Measurements from ENCODE around the gene PHKA1.
"Not testable (repeated sequence)": the region's sequence is repeated elsewhere in the genome, so short reads cannot be mapped to it uniquely, and the experiment has no call there.

Gene PHKA1

DNA sequence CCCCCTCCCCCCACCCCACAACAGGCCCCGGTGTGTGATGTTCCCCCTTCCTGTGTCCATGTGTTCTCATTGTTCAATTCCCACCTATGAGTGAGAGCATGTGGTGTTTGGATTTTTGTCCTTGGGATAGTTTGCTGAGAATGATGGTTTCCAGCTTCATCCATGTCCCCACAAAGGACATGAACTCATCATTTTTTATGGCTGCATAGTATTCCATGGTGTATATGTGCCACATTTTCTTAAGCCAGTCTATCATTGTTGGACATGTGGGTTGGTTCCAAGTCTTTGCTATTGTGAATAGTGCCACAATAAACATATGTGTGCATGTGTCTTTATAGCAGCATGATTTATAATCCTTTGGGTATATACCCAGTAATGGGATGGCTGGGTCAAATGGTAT is 40.2 kb downstream of the PHKA1 start:
- not testable (repeated sequence) for FAIRE-seq; DNase-seq (ENCODE audit: extremely low spot score, insufficient read length, low read depth)

DNA sequence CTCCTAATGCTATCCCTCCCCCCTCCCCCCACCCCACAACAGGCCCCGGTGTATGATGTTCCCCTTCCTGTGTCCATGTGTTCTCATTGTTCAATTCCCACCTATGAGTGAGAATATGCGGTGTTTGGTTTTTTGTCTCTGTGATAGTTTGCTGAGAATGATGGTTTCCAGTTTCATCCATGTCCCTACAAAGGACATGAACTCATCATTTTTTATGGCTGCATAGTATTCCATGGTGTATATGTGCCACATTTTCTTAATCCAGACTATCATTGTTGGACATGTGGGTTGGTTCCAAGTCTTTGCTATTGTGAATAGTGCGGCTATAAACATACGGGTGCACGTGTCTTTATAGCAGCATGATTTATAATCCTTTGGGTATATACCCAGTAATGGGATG is 44.6 kb downstream of the PHKA1 start:
- DNase-seq (ENCODE audit: extremely low spot score, insufficient read length, low read depth); FAIRE-seq: not testable (repeated sequence)

DNA sequence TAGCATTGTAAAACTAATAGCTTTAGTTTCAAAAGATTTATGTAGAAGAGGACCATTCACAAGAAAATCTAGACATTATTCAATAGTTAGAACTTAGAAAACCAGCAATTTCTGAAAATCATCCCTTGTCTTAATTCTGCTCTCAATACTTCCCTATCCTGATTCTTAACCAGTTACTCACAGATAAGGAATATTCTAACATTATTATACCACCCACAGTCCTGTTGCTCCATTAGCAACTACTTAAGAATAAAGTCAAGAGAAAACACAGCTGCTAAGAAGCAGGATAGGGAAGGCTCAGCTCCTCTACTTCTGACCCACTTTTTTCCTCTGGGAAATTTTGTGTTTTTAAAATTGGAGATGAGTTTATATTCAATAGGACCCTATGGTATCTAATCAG is 47.7 kb downstream of the PHKA1 start:
- FAIRE-seq = no peak

DNA sequence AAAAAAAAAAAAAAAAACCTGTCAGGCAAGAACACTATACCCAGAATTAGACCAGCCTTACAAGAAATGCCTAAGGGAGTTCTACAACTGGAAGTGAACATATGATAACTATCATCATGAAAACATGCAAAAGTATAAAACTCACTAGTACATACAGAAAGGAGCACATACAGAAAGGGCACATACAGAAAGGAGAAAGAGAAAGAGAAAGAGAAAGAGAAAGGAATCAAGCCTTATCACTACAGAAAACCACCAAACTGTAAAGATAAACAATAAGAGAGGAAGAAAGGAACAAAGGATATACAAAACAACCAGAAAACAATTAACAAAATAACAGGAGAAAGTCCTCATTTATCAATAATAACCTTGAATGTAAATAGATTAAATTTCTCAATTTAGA is 50.4 kb downstream of the PHKA1 start:
- peak; percentile 33 for FAIRE-seq
- no peak for DNase-seq (ENCODE audit: extremely low spot score, insufficient read length, low read depth)

More for the DNA sequence above, 47.7 kb downstream of the PHKA1 start:
- no peak for DNase-seq (ENCODE audit: extremely low spot score, insufficient read length, low read depth)

DNA sequence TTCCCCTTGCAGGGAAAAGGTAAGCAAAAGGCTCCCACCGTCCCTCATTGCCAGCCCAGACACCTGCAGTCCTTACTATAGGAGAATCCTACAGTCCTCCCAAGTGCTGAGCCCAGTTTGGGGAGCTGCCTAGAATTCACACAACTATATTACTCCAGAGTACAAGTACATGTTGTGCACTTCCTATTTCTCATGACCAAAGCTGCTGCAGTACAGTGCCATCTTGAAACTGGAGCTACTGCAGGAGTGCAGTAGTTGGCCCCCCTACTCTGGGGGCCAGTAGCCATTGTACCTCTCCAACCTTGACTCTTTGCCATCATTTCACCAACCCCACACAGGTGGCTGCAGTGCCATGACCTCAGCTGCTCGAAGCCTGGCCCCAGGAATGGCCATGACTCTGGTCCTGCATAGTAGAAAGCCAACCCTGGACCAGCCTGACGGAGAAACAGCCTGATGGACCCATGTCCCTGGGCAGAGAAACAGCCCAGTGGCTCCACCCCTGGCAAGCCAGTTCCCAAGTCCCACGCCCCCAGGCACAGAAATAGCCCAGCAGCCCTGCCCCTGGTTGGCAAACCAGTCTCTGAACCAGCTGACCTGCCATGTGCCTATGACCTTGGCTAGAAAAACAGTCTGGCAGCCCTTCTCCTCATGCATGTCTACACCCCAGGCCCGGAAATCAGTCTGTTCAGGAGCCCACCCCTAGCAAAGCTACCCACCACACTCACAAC is 51.9 kb downstream of the PHKA1 start:
- no peak for DNase-seq (ENCODE audit: extremely low spot score, insufficient read length, low read depth)
- no peak for FAIRE-seq

DNA sequence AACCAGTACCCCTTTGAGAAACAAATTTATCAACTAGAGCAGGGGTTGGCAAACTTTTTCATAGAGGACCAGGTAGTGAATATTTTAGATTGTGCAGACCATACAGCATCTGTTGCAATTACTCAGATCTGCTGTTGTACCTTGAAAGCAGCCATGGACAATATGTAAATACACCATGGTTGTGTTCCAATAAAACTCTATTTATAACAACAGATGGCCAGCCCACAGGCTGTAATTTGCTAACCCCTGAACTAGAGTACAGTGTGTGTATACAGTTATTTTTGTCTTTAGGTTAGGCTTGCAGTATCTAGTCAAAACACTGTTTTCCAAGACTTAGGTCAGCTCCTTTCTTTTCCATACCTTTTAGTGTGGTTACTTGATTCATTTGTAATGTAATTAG is 54.4 kb downstream of the PHKA1 start:
- FAIRE-seq (no peak), DNase-seq (ENCODE audit: extremely low spot score, insufficient read length, low read depth) (no peak)

DNA sequence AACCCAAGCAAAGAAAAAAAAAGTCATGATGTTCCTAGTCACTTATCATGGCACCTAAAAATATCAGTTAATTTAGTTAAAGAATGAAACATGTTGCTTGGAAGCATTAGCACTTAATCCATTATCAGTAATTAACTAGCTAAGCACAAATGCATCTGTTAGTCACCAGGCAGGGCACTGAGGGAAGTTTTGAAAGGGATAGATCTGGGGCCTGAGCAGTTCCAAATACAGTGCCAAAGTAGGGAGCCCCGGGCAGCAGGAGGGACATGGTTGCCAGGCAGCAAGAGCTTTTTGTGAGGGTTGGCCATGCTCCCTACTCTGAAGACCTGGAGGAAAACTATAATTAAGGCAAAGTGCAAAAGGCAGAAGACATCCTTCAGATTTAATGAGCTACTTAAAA is 62.0 kb downstream of the PHKA1 start:
- DNase-seq (ENCODE audit: extremely low spot score, insufficient read length, low read depth) (no peak), FAIRE-seq (no peak)

DNA sequence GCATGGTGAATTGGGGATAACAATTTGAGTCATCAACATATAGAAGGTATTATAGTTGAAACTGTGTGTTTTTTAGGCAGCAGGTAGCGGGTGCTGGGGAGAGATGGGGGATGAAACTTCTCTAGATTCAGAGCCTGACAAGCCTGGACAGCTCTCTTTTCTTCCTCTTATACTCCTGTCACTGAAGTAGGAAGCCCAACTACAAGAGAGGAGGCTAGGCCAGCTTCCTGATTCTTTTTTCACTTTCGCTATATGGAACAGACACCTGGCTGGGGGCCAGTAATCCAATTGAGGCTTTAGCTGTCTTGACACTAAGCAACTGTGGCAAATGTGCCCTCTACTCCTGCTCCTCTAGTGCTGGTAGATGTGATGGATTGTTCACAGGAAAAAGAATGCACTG is 69.2 kb downstream of the PHKA1 start:
- DNase-seq (ENCODE audit: extremely low spot score, insufficient read length, low read depth) (no peak), FAIRE-seq (no peak)

DNA sequence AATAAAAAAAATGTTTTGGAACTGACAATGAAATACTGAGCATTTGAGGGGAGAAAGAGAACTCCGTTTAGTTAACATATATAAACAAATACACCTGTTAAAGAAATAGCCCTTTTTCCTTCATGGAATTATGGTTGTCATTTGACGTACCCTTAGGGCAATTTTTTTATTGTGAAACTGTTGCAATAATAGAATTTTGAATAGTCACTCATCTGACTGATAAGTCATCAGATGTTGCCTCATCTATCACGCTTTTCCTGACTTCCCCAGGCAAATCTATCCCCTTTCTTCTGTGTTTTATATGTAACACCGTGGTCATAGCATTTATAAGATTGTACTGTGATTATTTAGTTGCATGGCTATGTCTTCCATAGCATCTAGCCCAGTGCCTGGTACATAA is 72.5 kb downstream of the PHKA1 start:
- FAIRE-seq (no peak), DNase-seq (ENCODE audit: extremely low spot score, insufficient read length, low read depth) (no peak)

DNA sequence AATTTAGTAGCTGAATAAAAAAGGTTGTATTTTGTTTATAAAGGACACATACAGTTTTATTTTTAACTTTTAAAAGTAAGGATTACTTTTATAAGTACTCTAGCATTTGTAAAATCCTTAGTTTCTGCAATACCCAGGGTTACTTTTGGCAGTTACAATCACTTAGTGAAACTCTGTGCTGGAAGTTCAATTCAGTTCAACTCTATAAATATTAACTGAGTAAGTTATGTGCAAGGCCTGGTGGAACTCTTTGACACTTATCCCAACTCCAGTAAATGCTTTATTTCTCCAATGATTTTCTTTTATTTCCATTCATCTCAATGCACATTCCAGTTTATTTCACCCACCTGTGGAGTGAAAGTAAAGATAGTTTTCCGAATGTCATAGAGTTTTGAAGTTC is 78.2 kb downstream of the PHKA1 start:
- no peak for FAIRE-seq
- no peak for DNase-seq (ENCODE audit: extremely low spot score, insufficient read length, low read depth)

DNA sequence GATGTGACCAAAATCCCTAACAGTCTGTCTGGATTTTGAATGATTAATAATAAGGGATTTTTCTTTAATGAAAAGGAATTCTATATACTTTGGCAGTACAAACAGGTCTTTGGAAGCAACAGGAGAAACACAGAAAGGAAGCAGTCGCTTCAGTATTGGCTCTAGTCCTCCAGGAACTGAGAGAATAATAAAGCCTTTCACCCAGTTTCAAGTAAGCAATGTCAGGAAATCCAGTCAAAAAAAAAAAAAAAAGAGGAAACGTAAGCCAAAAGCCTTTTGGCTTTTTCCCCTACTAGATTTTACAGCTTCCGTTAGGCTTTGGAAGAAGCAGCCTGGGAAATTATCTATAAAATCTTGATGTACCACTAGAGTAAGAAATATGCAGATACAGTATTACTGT is 79.8 kb downstream of the PHKA1 start:
- DNase-seq (ENCODE audit: extremely low spot score, insufficient read length, low read depth) = no peak
- no peak for FAIRE-seq

DNA sequence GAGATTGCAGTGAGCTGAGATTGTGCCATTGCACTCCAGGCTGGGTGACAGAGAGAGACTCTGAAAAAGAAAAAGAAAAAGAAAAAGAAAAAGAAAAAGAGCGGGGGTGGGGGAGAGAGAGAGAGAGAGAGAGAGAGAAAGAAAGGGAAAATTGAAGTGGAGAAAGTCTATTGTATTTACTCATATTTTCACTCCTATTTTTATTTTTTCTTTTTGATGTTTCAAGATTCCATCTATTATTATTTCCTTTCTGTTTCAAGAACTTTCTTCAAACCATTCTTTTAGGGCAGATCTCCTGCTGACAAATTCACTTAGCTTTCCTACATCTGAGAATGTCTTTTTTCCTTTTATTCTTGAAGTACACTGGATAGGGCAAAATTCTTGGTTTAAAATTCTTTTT is 83.9 kb downstream of the PHKA1 start:
- FAIRE-seq = no peak
- DNase-seq (ENCODE audit: extremely low spot score, insufficient read length, low read depth) = no peak

DNA sequence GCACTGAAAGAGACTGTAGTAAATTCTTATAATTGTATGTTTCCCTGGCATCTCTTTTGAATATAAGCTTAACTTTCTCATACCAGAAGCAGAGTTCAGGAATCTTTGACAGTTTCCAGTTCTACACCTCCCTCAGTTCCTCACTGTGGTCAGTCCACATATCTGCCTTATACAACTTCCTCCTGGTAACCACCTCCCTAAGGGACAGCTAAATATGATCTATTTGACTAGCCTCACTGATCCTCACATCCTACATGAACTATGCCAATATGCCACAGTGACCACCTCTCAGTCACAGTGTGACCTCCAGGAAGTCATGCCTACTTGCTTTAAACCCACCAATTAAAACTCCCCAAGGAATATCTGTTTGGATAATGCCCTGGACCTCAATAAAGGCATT is 89.9 kb downstream of the PHKA1 start:
- DNase-seq (ENCODE audit: extremely low spot score, insufficient read length, low read depth) (no peak), FAIRE-seq (no peak)

DNA sequence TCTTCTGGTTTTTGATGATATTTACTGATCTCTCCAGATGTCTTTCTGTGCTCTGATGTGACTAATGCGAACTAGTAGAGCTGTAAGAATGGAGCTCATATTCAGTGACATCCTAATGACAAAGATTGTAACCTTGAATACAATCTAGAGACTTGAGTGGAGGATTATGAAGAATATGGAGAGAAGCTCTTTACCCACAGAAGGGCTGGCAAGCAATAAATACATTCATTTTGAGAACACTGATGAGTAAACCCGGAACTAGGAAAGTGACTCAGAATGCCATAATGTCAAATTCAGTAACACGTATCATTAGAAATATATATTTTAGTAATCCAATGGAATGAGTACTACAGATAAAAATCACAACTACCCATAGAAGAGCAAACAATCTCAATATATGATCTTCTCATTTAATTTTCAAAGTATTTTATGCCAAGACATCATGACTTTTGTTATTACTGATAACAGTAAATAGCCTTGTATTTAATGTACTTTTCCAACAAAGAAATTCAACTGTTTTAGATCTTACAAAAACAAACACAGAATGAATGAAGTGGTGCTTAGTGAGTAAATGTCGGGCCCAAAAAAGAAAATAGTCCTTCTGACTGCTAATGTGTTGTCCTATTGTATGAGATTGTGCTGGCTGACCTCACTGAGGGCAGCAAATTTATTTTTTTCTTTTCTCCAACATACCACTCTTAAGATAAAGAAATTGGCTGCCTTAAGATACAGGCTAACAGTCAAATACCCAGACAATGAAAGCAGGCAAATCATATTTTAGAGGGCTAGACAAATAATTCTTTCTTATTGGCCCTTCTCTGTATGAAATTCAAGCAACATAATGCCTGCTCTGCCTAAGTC is 92.3 kb downstream of the PHKA1 start:
- DNase-seq (ENCODE audit: extremely low spot score, insufficient read length, low read depth) = no peak
- peak; percentile 64 for FAIRE-seq

DNA sequence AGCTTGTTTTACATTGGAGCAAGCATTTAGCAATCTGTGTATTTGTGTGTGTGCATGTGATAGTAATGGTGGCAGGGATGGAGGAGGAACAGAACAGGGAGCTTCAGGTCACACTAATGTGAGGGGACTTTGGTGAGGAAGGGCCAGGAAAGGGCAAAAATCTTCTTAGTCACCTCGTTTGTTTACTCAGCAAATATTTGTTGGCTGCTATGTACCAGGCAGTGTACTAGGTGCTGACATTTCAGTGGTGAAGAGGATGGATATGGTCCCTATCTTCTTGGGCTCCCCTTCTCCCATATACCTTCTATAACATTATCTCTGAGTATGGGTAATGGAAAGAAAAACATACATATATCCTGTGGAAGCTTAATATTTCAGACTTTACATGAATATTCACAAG is 92.9 kb downstream of the PHKA1 start:
- no peak for FAIRE-seq
- DNase-seq (ENCODE audit: extremely low spot score, insufficient read length, low read depth) = no peak

DNA sequence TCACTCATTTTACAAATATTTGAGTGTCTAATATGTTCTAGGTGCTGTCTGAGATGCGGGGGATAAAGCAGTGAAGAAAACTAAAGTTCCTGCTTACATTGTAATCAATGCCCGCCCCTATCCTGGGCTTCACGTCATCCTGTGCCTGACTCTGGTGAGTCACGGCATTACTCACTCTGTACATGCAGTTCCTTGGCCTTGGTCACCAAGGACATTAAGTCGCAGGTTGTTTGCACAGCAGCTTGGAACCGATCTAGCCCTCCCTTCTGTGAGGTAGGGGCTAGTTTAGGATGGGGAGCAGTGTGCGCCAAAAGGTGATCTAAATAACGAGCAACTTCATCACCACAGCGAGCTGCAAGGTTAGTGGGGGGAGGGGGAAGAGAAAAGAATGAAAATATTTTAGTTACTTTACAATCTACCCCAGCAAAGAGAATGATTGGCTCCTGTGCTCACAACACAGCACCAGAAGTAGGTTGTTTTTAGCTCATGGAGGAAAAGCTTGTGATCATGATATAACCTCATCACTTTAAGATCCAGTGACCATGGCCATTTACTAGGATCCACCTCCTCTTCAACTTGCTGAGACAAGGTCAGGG is 93.5 kb downstream of the PHKA1 start:
- FAIRE-seq = no peak
- no peak for DNase-seq (ENCODE audit: extremely low spot score, insufficient read length, low read depth)

DNA sequence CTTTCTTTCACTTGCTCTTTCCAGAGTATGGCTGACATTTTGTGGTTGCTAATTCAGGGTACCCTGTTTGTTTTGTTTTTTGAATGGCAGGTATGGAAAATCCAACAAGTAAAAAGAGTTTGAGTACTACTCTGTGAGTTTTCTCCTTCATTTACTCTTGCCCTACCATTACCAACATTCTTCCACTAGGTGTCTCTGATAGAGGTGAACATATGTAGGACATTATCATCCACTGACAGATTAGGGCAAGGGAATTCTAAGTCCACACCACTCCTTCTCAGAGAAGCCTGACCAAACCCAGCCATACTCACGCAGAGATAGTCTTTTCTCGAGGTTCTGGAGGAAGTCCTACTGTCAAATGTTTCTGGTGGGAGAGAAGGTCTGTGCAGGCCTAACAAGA is 104.8 kb downstream of the PHKA1 start:
- FAIRE-seq (no peak), DNase-seq (ENCODE audit: extremely low spot score, insufficient read length, low read depth) (no peak)

DNA sequence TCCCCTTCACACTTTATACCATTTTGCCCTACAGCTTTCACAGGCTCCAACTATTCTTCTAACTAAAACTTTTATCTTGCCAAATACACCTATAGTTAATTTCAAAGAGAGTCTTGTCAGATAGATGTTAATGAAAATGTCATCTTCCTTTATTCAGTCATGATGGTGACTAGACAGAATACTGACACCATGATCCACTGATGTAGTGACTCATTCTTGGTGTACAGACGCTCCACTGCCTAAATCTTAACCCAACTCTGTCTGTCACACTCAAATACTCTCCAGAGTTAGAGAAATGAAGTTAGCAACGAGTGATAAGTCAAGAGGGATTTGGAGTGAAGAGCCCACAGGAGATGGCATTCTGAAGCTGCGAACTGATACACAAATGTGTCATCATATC is 109.4 kb downstream of the PHKA1 start:
- DNase-seq (ENCODE audit: extremely low spot score, insufficient read length, low read depth) = no peak
- no peak for FAIRE-seq

DNA sequence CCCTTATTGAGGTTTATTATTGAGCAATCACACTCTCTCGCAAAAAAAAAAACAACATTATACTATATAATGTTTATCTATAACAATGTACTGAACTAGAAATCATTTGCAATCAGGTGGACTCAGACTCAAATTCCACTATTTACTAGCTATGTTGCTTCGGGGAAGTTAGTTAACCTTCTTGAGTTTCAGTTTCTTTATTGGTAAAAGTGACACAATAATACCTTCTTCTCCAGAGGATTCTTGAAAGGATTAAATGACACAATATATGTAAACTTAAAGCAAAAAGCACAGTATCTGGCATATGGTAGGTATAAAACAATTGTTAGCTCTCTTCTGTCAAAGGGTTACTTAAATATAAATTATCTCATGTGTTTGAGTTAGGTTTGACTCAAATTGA is 110.0 kb downstream of the PHKA1 start:
- FAIRE-seq (no peak), DNase-seq (ENCODE audit: extremely low spot score, insufficient read length, low read depth) (no peak)

DNA sequence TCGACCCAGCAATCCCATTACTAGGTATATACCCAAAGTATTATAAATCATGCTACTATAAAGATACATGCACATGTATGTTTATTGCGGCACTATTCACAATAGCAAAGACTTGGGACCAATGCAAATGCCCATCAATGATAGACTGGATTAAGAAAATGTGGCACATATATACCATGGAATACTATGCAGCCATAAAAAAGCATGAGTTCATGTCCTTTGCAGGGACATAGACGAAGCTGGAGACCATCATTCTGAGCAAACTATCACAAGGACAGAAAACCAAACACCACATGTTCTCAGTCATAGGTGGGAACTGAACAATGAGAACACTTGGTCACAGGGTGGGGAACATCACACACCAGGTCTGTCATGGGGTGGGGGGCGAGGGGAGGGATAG is 123.1 kb downstream of the PHKA1 start:
- not testable (repeated sequence) for DNase-seq (ENCODE audit: extremely low spot score, insufficient read length, low read depth); FAIRE-seq

DNA sequence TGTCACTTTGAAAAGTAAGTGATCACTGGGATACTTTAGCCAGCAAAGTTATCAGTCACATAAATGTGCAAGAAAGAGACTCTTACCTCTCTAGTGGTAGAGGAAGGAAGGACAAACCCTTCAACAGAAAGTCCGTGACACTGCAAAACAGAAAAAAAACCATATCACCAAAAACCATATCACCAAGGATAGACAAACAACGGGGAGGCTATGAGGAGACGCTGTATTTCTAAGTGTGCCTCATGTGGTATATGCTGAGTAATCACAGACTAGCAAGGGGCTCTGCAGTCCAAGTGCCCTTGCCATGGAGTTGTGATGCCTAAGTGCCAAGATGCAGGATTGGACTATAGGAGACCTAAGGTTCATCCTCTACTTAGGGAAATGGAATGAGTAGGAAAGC is 129.9 kb downstream of the PHKA1 start:
- DNase-seq (ENCODE audit: extremely low spot score, insufficient read length, low read depth) (no peak), FAIRE-seq (no peak)
